Measurements from ENCODE around the gene GASK1A. TPM values are rescaled to one million over a fixed set of nuclear protein-coding genes. Genes with fewer than 3 reads are reported as not detected.

GASK1A gene
- total RNA-seq, 2 donors from 2014 or later, result 4.0 to 5.3 TPM

DNA sequence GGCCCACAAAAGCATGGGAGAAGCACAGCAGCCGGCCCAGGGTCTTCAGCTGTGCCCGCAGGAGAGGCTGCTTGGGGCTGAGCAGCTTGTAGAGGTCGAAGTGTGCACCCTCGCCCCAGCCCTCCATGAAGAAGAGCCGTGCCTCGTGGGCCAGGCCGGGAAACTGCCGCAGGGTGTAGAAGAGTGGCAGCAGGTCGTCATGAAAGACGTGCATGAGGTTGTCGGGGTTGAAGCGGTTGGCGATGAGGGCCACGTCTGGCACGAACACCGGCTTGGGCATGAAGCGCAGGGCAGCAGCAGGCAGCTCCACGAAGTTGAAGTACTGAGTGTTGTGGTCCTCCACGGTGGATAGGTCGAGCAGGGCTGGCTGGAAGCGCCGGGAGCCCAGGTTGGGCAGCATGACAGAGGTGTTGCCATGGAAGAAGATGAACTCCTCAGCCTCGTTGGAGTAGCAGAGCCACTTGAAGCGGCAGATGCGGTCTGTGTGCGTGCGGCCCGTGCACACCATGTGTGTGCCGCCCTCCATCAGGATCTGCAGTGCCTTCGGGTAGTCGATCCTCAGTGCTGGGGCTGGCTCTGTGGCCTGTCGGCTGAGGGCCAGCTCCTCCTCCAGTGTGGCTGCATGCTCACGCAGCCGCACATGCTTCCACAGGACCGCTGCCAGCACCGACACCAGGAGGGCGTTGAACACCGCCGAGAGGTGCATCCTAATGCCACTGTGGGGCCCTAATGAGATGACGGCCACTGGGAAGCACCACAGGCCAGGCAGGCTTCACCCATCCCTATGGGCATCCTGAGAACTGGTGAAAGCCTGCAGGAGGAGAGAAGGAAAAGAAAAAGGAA, 101.8 kb downstream of the GASK1A start:
- no peak overlapping the region for H3K9ac ChIP-seq (ENCODE audit: extremely low read depth, low read length, poor library complexity, severe bottlenecking)
- no peak overlapping the region for H3K27ac Mint-ChIP-seq
- peaks cover 27% of the 10 kb centered on the region for H3K9me3 ChIP-seq (ENCODE audit: control insufficient read depth, low read length)
- no peaks in the 10 kb centered on the region for H3K27me3 Mint-ChIP-seq (ENCODE audit: insufficient read depth)
- 96 to 97% methylated on average over 27 to 40 of the region's 40 CpGs for WGBS, 2 experiments (ENCODE audit: insufficient coverage in 1 of 2, insufficient read length in 1 of 2)
- H3K4me1 ChIP-seq (ENCODE audit: control insufficient read depth, insufficient read depth, low read length), result no peaks in the 10 kb centered on the region
- H3K36me3 ChIP-seq (ENCODE audit: control insufficient read depth, insufficient read depth, low read length), result peaks cover 27% of the 10 kb centered on the region
- H3K9me3 Mint-ChIP-seq, result peaks cover 34% of the 10 kb centered on the region
- no peak overlapping the region for H3K27ac ChIP-seq (ENCODE audit: low read depth, low read length)
- TF ChIP-seq, protein P1, sequence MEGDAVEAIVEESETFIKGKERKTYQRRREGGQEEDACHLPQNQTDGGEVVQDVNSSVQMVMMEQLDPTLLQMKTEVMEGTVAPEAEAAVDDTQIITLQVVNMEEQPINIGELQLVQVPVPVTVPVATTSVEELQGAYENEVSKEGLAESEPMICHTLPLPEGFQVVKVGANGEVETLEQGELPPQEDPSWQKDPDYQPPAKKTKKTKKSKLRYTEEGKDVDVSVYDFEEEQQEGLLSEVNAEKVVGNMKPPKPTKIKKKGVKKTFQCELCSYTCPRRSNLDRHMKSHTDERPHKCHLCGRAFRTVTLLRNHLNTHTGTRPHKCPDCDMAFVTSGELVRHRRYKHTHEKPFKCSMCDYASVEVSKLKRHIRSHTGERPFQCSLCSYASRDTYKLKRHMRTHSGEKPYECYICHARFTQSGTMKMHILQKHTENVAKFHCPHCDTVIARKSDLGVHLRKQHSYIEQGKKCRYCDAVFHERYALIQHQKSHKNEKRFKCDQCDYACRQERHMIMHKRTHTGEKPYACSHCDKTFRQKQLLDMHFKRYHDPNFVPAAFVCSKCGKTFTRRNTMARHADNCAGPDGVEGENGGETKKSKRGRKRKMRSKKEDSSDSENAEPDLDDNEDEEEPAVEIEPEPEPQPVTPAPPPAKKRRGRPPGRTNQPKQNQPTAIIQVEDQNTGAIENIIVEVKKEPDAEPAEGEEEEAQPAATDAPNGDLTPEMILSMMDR (conservative IDR thresholded peaks at IDR 0.05), result no peak
- no peaks in the 10 kb centered on the region for H3K27me3 ChIP-seq (ENCODE audit: control insufficient read depth, insufficient read depth, low read length, poor library complexity, severe bottlenecking)
- no peaks in the 10 kb centered on the region for H3K4me1 Mint-ChIP-seq
- H3K36me3 Mint-ChIP-seq (ENCODE audit: low read depth), result peaks cover 69% of the 10 kb centered on the region
- no peak overlapping the region for H3K4me3 ChIP-seq (ENCODE audit: low read length)
- no peak overlapping the region for H3K4me3 Mint-ChIP-seq
- no peak for DNase-seq

DNA sequence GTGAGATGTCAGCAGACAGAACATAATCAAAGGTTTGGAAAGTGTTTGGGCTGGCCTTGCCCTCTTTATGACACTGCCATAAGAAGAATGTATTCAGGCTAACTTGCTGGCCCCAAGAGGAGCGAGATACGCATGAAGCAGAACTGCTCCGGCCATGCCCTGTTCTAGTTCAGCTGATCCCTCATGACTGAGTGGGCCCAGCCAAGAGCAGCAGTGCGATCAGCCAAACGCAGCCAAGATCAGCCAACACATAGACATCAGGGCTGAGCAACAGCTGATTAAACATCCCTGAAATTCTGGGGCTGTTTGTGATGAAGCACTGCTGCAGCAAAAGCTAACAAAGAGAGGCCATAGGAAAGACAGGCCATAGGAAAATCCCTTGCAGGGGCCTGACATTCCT, 102.7 kb downstream of the GASK1A start:
- Histone ChIP-seq H3K4me3 (ENCODE audit: low read length) (no peak overlapping the region), H3K9me3 (ENCODE audit: control insufficient read depth, low read length) (peaks cover 27% of the 10 kb centered on the region), H3K4me1 (ENCODE audit: control insufficient read depth, insufficient read depth, low read length) (no peaks in the 10 kb centered on the region), H3K36me3 (ENCODE audit: control insufficient read depth, insufficient read depth, low read length) (peaks cover 27% of the 10 kb centered on the region), H3K27me3 (ENCODE audit: control insufficient read depth, insufficient read depth, low read length, poor library complexity, severe bottlenecking) (no peaks in the 10 kb centered on the region), H3K9ac (ENCODE audit: extremely low read depth, low read length, poor library complexity, severe bottlenecking) (no peak overlapping the region), H3K27ac (ENCODE audit: low read depth, low read length) (no peak overlapping the region)
- Mint-ChIP-seq H3K4me3 (no peak overlapping the region), H3K27me3 (ENCODE audit: insufficient read depth) (no peaks in the 10 kb centered on the region), H3K27ac (no peak overlapping the region), H3K4me1 (no peaks in the 10 kb centered on the region), H3K36me3 (ENCODE audit: low read depth) (peaks cover 69% of the 10 kb centered on the region), H3K9me3 (peaks cover 34% of the 10 kb centered on the region)
- TF ChIP-seq, protein P1 (conservative IDR thresholded peaks at IDR 0.05), result no peak
- 97 to 98% methylated on average over 5 of the region's 5 CpGs for WGBS, 2 experiments (ENCODE audit: insufficient coverage in 1 of 2, insufficient read length in 1 of 2)
- DNase-seq, result no peak

DNA sequence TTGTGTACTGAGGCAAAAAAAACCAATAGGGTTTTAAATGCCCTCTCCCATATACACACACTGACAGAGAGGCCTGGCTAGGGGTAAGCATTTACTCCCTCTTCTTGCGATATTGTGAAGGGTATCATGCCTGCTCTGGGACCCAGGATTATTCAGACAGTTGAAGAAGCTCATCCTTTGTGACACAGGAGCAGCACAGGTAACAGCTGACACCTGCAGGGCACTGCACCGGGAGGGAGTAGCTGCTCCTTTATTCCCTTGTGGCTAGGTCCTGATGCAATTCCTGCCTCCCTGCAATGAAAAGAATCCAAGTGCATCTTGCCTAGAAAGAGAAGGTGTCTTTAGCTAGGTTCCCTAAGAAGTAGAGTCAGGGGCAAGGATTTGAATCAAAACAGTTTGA, 103.3 kb downstream of the GASK1A start:
- Histone ChIP-seq H3K9me3 (ENCODE audit: control insufficient read depth, low read length) (peaks cover 27% of the 10 kb centered on the region), H3K4me3 (ENCODE audit: low read length) (no peak overlapping the region), H3K36me3 (ENCODE audit: control insufficient read depth, insufficient read depth, low read length) (peaks cover 27% of the 10 kb centered on the region), H3K27ac (ENCODE audit: low read depth, low read length) (no peak overlapping the region), H3K27me3 (ENCODE audit: control insufficient read depth, insufficient read depth, low read length, poor library complexity, severe bottlenecking) (no peaks in the 10 kb centered on the region), H3K9ac (ENCODE audit: extremely low read depth, low read length, poor library complexity, severe bottlenecking) (no peak overlapping the region), H3K4me1 (ENCODE audit: control insufficient read depth, insufficient read depth, low read length) (no peaks in the 10 kb centered on the region)
- H3K4me3 Mint-ChIP-seq, result no peak overlapping the region
- H3K27ac Mint-ChIP-seq, result no peak overlapping the region
- TF ChIP-seq, protein P1 (conservative IDR thresholded peaks at IDR 0.05), result no peak
- H3K36me3 Mint-ChIP-seq (ENCODE audit: low read depth), result peaks cover 68% of the 10 kb centered on the region
- H3K4me1 Mint-ChIP-seq, result no peaks in the 10 kb centered on the region
- H3K27me3 Mint-ChIP-seq (ENCODE audit: insufficient read depth), result no peaks in the 10 kb centered on the region
- no peak for DNase-seq
- peaks cover 34% of the 10 kb centered on the region for H3K9me3 Mint-ChIP-seq
- WGBS, 2 experiments (ENCODE audit: insufficient coverage in 1 of 2, insufficient read length in 1 of 2), result 86 to 90% methylated on average over 1 to 2 of the region's 2 CpGs

All from endodermal cell (in vitro differentiated cells).